Smooth muscle cell (in vitro differentiated cells): ENCODE measurements around the gene PPP1R9B. TPM values are rescaled to one million over a fixed set of nuclear protein-coding genes. Genes with fewer than 3 reads are reported as not detected.

Source experiments
- DNase-seq: peaks from one replicate; lab custom pipeline; 2025; ENCODE audit not compliant: unreplicated experiment; lab: John Stamatoyannopoulos, UW
- H2AFZ ChIP-seq: fragments of 200-600 bp; sonication (generic); 2 replicates; pipeline ENCODE4 v1.6.0; 2016; ENCODE audit warnings: antibody characterized with exemption, low read depth, mild to moderate bottlenecking
- H3F3A ChIP-seq: fragments of 200-600 bp; sonication (generic); 2 replicates; pipeline ENCODE4 v1.6.0; 2017; ENCODE audit warnings: antibody characterized with exemption, low read depth
- H3K27ac ChIP-seq: fragments of 200-600 bp; sonication (generic); 2 replicates; pipeline ENCODE4 v1.5.1; 2016; ENCODE audit warnings: low read depth, mild to moderate bottlenecking
- H3K27me3 ChIP-seq: fragments of 200-600 bp; sonication (generic); 2 replicates; pipeline ENCODE4 v1.6.1; 2016; ENCODE audit warnings: low read depth, mild to moderate bottlenecking
- H3K36me3 ChIP-seq: fragments of 200-600 bp; sonication (generic); 2 replicates; pipeline ENCODE4 v1.5.1; 2016; ENCODE audit warnings: low read depth
- H3K4me1 ChIP-seq: fragments of 200-600 bp; sonication (generic); 2 replicates; pipeline ENCODE4 v1.5.1; 2016; ENCODE audit warnings: low read depth
- H3K4me2 ChIP-seq: fragments of 200-600 bp; sonication (generic); 2 replicates; pipeline ENCODE4 v1.6.0; 2016; ENCODE audit warnings: mild to moderate bottlenecking
- H3K4me3 ChIP-seq: fragments of 200-600 bp; sonication (generic); 2 replicates; pipeline ENCODE4 v1.5.1; 2016; ENCODE audit warnings: mild to moderate bottlenecking
- H3K79me2 ChIP-seq: fragments of 200-600 bp; sonication (generic); 2 replicates; pipeline ENCODE4 v1.6.0; 2016; ENCODE audit warnings: low read depth, mild to moderate bottlenecking
- H3K9ac ChIP-seq: fragments of 200-600 bp; sonication (generic); 2 replicates; pipeline ENCODE4 v1.6.0; 2016; ENCODE audit warnings: low read depth
- H3K9me3 ChIP-seq: fragments of 200-600 bp; sonication (generic); replicated peaks from 2 replicates; pipeline ENCODE4 v1.5.1; 2016; ENCODE audit warnings: low read depth
- H4K20me1 ChIP-seq: fragments of 200-600 bp; sonication (generic); 2 replicates; pipeline ENCODE4 v1.6.0; 2016; ENCODE audit warnings: low read depth
- WGBS: methylation state at CpG from one replicate; pipeline ENCODE4 v1.1.7; 2016; ENCODE audit warnings: low lambda C conversion rate; 5-methylcytosine and 5-hydroxymethylcytosine counted together
- polyA plus RNA-seq: library from polyadenylated mRNA; unstranded; fragments of >200 nt; fragmentation: Nextera tagmentation; extraction: Ambion mirVana; gene quantifications from 2 replicates; pipeline ENCODE4 v1.2.1, GENCODE V29; 2016
- total RNA-seq: library from RNA; depleted of rRNA; stranded (reverse); fragments of >200 nt; gene quantifications from 2 replicates; pipeline ENCODE4 v1.2.3, GENCODE V29; 2014
- TF ChIP-seq, protein P1 (sequence below): fragments of 200-600 bp; sonication (generic); IDR thresholded peaks from 2 replicates; pipeline ENCODE4 v1.5.1; 2017; ENCODE audit warnings: borderline replicate concordance, mild to moderate bottlenecking, antibody characterized with exemption; ENCODE audit not compliant: insufficient read depth, poor library complexity, severe bottlenecking

The PPP1R9B gene
- total and polyA plus RNA-seq, 2 experiments from 2014 or later: 6.7 to 20.8 TPM

DNA sequence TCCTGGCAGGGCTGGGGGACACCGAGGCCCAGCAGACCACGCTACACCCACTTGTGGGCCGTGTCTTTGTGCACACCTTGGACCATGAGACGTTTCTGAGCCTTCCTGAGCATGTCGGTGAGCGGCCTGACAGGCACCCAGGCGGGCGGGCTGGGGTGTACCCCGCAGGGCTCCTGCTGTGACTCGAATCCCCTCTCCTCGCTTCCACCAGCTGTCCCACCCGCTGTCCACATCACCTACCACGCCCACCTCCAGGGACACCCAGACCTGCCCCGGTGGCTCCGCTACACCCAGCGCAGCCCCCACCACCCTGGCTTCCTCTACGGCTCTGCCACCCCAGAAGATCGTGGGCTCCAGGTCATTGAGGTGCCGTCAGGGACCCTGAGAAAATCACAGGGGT, 16.9 kb upstream of the PPP1R9B start:
- Histone ChIP-seq H3K27ac (no peak overlapping the region), H3K27me3 (no peaks in the 10 kb centered on the region), H3K79me2 (no peaks in the 10 kb centered on the region), H3K4me2 (no peak overlapping the region), H3F3A (no peaks in the 10 kb centered on the region), H2AFZ (no peak overlapping the region), H4K20me1 (no peaks in the 10 kb centered on the region), H3K4me3 (no peak overlapping the region), H3K4me1 (no peaks in the 10 kb centered on the region), H3K9me3 (no peaks in the 10 kb centered on the region), H3K9ac (no peak overlapping the region), H3K36me3 (no peaks in the 10 kb centered on the region)
- DNase-seq: no peak
- 91% methylated on average over 17 of the region's 19 CpGs for WGBS
- TF ChIP-seq, protein P1, sequence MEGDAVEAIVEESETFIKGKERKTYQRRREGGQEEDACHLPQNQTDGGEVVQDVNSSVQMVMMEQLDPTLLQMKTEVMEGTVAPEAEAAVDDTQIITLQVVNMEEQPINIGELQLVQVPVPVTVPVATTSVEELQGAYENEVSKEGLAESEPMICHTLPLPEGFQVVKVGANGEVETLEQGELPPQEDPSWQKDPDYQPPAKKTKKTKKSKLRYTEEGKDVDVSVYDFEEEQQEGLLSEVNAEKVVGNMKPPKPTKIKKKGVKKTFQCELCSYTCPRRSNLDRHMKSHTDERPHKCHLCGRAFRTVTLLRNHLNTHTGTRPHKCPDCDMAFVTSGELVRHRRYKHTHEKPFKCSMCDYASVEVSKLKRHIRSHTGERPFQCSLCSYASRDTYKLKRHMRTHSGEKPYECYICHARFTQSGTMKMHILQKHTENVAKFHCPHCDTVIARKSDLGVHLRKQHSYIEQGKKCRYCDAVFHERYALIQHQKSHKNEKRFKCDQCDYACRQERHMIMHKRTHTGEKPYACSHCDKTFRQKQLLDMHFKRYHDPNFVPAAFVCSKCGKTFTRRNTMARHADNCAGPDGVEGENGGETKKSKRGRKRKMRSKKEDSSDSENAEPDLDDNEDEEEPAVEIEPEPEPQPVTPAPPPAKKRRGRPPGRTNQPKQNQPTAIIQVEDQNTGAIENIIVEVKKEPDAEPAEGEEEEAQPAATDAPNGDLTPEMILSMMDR: no peak

DNA sequence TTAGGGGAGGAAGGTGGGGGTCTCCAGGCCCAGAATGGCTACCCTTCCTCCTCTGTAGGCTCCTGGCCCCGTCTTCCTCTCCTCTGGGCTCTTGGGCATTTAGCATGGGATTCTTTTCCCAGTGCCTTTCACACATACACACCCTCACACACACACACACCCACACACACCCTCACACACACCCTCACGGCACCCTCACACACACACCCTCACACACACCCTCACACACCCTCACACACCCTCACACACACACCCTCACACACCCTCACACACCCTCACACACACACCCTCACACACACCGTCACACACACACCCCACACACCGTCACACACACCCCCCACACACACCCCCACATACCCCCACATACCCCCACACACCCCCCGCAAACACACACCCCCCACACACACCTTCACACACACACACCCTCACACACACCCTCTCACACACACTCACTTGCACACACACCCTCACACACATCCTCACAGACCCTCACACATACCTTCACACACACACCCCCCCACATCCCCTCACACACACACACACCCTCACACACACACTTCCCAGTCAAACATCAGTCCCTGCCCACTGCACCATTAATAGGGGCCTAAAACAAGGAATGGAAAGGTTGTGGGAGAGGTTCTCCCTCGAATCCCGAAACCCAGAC, 16.2 kb upstream of the PPP1R9B start:
- H3K4me1 ChIP-seq: peaks cover 3% of the 10 kb centered on the region
- no peak overlapping the region for H3K4me3 ChIP-seq
- H3K9ac ChIP-seq: no peak overlapping the region
- WGBS: 97% methylated on average over 3 of the region's 7 CpGs
- H3K9me3 ChIP-seq: no peaks in the 10 kb centered on the region
- no peaks in the 10 kb centered on the region for H3K36me3 ChIP-seq
- H4K20me1 ChIP-seq: no peaks in the 10 kb centered on the region
- no peaks in the 10 kb centered on the region for H3K27me3 ChIP-seq
- H3K27ac ChIP-seq: no peak overlapping the region
- no peaks in the 10 kb centered on the region for H3K79me2 ChIP-seq
- TF ChIP-seq, protein P1: no peak
- no peak overlapping the region for H3K4me2 ChIP-seq
- no peak overlapping the region for H2AFZ ChIP-seq
- H3F3A ChIP-seq: no peaks in the 10 kb centered on the region
- DNase-seq: no peak

DNA sequence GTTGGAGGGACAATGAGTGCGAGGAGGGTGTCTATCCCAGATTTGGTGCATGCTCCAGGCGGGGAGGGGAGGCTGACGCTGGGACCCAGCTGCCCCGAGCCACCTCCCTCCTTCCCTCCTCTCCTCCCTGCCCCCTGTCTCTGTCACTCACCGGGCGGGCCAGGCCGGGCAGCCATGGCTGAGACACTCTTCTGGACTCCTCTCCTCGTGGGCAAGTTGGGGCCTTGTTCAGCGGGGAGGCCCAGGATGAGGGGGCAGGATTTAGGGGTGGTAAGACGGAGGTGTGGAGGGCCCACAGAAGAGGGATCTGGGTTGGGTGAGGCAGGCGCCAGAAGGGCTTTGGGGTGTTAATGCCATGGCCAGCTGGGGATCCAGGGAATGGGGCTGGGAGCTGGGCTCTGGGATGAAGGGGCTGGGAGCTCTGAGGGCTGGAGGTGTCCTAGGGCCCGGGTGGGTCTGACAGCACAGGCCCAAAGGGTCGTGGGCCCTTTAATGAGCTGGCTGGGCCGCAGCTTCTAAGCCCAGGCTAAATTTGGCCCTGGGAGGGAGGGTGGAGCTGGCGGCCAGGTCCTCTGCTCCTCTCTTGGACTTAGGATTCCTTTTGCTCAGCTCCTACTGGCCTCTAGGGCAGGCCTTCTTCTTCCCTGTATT, 15.5 kb upstream of the PPP1R9B start, which contains the start of gene SGCA:
Gene SGCA (plus strand): TSS at position 139 of the 651 bp plus-strand sequence. CDS start 36 bp downstream, at position 175.
- H3K4me2 ChIP-seq: no peak within 1 kb of the TSS
- no peak for DNase-seq
- no peaks in the 10 kb centered on the region for H3K27me3 ChIP-seq
- no peaks in the 10 kb centered on the region for H4K20me1 ChIP-seq
- no peaks in the 10 kb centered on the region for H3K9me3 ChIP-seq
- no peak within 1 kb of the TSS for H3K27ac ChIP-seq
- WGBS: 66% methylated on average over 14 of the region's 15 CpGs
- TF ChIP-seq, protein P1: no peak
- H3F3A ChIP-seq: no peaks in the 10 kb centered on the region
- no peak within 1 kb of the TSS for H3K9ac ChIP-seq
- H3K4me1 ChIP-seq: peaks cover 4% of the 10 kb centered on the region
- H2AFZ ChIP-seq: no peak within 1 kb of the TSS
- no peak within 1 kb of the TSS for H3K4me3 ChIP-seq
- H3K79me2 ChIP-seq: no peaks in the 10 kb centered on the region
- H3K36me3 ChIP-seq: no peaks in the 10 kb centered on the region
